Neutrophil (primary cell): ENCODE results near the gene SUGP2.

ENCODE experiments used
- H3K27ac ChIP-seq: fragments of 200-600 bp; sonication (generic); 2 replicates; pipeline ENCODE4 v1.5.1; 2016; ENCODE audit warnings: mild to moderate bottlenecking, moderate library complexity
- H3K27me3 ChIP-seq: fragments of 200-600 bp; sonication (generic); 2 replicates; pipeline ENCODE4 v1.6.0; 2016; ENCODE audit warnings: mild to moderate bottlenecking
- H3K36me3 ChIP-seq: fragments of 200-600 bp; sonication (generic); 2 replicates; pipeline ENCODE4 v1.5.1; 2017
- H3K4me1 ChIP-seq, 2 experiments: fragments of 200-600 bp in 1 of 2; sonication (generic) in 1 of 2; 1 replicate in 1 of 2; 2 replicates in 1 of 2; pipeline versions ENCODE4 v1.5.1 to v1.6.1; 2013 to 2016; ENCODE audit warnings: low read depth in 1 of 2, low read length in 1 of 2, mild to moderate bottlenecking in 1 of 2, moderate library complexity in 1 of 2; ENCODE audit not compliant: control insufficient read depth in 1 of 2, insufficient read depth in 1 of 2
- H3K4me3 ChIP-seq, 2 experiments: fragments of 200-600 bp in 1 of 2; sonication (generic) in 1 of 2; 1 replicate in 1 of 2; 2 replicates in 1 of 2; pipeline ENCODE4 v1.5.1; 2013 to 2016; ENCODE audit warnings: low read depth in 1 of 2, low read length in 1 of 2, mild to moderate bottlenecking in 1 of 2, moderate library complexity in 1 of 2
- H3K9me3 ChIP-seq: fragments of 200-600 bp; sonication (generic); 2 replicates; pipeline ENCODE4 v1.5.1; 2016
- CTCF ChIP-seq: fragments of 200-600 bp; sonication (generic); IDR thresholded peaks from 2 replicates; pipeline ENCODE4 v1.5.1; 2016; ENCODE audit warnings: antibody characterized with exemption

Gene SUGP2

DNA sequence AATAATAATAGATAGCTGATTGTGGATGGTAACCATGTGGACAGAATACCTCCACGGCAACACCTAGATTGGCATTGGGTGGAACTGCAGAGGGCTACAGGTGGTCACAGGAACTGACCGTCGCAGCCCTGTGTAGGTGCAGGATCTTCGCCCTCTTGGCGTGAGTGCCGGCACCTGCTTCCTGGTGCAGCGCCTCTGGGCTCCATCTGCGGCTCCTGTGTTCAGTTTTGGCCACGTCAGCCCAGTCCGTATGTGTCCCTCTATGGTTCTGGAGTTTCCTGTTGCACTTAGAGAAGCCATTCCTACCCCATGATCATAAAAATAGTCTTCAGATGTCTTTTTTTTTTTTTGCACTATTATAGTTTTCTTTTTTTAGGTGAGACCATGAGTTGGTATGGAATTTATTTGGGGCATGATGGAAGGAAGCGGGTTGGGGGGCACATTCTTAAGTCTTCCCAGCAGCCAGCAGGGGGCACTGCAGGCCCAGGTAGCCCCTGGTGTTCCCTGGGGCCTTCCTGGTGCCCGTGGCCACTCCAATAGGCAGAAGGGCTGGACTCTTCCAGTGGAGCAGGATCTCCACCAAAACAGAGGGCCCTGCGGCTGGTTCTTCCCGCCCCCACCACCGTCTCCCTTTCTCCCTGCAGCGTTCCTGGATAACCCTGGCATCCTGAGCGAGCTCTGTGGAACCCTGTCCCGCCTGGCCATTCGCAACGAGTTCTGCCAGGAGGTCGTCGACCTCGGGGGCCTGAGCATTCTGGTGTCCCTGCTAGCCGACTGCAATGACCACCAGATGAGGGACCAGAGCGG lies 20.4 kb upstream of the SUGP2 start:
- no peaks in the 10 kb centered on the region for H3K4me1 ChIP-seq
- peaks cover 44% of the 10 kb centered on the region for H3K36me3 ChIP-seq
- no peaks in the 10 kb centered on the region for H3K9me3 ChIP-seq
- no peaks in the 10 kb centered on the region for H3K27me3 ChIP-seq
- H3K4me3 ChIP-seq, result no peak overlapping the region
- peak; percentile 29 for TF ChIP-seq CTCF
- H3K27ac ChIP-seq, result no peak overlapping the region

DNA sequence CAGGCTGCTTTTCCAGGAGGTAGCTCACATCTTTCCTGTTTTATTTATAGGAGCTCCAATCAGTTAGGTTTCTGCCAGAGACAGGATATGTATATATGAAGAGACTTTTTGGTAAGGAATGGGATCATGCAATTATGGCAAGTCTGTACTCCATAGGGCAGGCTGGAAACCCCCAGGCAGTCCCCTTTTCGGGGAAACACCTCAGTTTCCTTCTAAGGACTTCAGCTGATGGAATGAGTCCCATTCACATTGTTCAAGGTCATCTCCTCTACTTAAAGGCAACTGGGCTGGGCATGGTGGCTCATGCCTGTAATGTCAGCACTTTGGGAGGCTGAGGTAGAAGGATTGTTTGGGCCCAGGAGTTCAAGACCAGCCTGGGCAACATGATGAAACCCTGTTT lies 19.6 kb upstream of the SUGP2 start:
- H3K4me1 ChIP-seq, result no peaks in the 10 kb centered on the region
- TF ChIP-seq CTCF, result no peak
- H3K9me3 ChIP-seq, result no peaks in the 10 kb centered on the region
- no peak overlapping the region for H3K4me3 ChIP-seq
- H3K27ac ChIP-seq, result no peak overlapping the region
- H3K36me3 ChIP-seq, result peaks cover 44% of the 10 kb centered on the region
- H3K27me3 ChIP-seq, result no peaks in the 10 kb centered on the region

DNA sequence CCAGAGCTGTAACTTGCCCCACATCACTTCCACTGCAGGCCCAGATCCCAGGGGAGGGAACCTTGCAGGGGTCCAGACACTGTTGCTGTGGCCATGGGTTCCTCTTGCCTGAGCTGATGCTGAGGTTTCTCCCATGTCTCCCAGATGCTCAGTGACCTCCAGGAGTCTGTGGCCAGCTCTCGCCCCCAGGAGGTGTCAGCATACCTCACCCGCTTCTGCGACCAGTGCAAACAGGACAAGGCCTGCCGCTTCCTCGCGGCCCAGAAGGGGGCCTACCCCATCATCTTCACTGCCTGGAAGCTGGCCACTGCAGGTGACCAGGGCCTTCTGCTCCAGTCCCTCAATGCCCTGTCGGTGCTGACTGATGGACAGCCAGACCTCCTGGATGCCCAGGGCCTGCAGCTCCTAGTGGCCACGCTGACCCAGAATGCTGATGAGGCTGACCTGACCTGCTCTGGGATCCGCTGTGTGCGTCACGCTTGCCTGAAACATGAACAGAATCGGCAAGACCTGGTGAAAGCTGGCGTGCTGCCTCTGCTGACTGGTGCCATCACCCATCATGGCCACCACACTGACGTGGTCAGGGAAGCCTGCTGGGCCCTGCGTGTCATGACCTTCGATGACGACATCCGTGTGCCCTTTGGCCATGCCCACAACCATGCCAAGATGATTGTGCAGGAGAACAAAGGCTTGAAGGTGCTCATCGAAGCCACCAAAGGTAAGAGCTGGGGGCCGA lies 18.3 kb upstream of the SUGP2 start:
- Histone ChIP-seq H3K9me3 (no peaks in the 10 kb centered on the region), H3K27ac (no peak overlapping the region), H3K36me3 (peaks cover 35% of the 10 kb centered on the region), H3K27me3 (no peaks in the 10 kb centered on the region), H3K4me1 (no peaks in the 10 kb centered on the region), H3K4me3 (no peak overlapping the region)
- TF ChIP-seq CTCF, result no peak

- no peak for TF ChIP-seq CTCF
- no peak overlapping the region for H3K27ac ChIP-seq
- H3K4me1 ChIP-seq, result no peaks in the 10 kb centered on the region
- no peaks in the 10 kb centered on the region for H3K9me3 ChIP-seq
- H3K27me3 ChIP-seq, result no peaks in the 10 kb centered on the region
- H3K4me3 ChIP-seq, result no peak overlapping the region
- H3K36me3 ChIP-seq, result peaks cover 32% of the 10 kb centered on the region
Observed at GRCh38 chr19:19050731-19051130, 17.4 kb upstream of the SUGP2 start.

DNA sequence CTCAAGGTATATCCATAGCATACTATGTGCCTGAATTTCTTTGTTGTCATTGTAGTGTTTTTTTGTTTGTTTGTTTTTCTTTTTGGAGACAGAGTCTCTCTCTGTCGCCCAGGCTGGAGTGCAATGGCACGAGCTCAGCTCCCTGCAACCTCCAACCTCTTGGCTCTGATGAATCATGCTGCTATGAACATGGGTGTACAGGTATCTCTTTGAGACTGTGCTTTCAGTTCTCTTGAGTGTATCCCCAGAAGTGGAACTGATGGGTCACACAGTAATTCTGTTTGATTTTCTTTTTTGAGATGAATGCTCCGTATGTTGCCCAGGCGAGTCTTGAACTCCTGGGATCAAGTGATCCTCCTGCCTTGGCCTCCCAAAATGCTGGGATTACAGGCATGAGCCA lies 16.8 kb upstream of the SUGP2 start:
- no peaks in the 10 kb centered on the region for H3K27me3 ChIP-seq
- H3K36me3 ChIP-seq, result peaks cover 25% of the 10 kb centered on the region
- TF ChIP-seq CTCF, result no peak
- H3K4me3 ChIP-seq, result no peak overlapping the region
- no peaks in the 10 kb centered on the region for H3K4me1 ChIP-seq
- H3K9me3 ChIP-seq, result no peaks in the 10 kb centered on the region
- H3K27ac ChIP-seq, result no peak overlapping the region
